Activated CD4-positive, alpha-beta T cell treated with anti-CD3 and anti-CD28 coated beads for 36 hours (primary cell): Measurements from ENCODE around the gene EPN2. TPM values are rescaled to one million over a fixed set of nuclear protein-coding genes. Genes with fewer than 3 reads are reported as not detected.
"Not testable (repeated sequence)": the region's sequence is repeated elsewhere in the genome, so short reads cannot be mapped to it uniquely, and the experiment has no call there.

Experiments
- ATAC-seq: fragments of 200-7000 bp; cut with Tn5 transposase; one replicate; pipeline ENCODE4 v1.10.0; 2021; ENCODE audit warnings: mild to moderate bottlenecking, moderate library complexity
- CTCF ChIA-PET: fragments of 350-600 bp; sonication (Branson Sonifier 250); formaldehyde crosslinking; loops from one replicate; lab custom pipeline; 2021; ENCODE audit warnings: antibody characterized with exemption; lab: Charles Lee
- POLR2A ChIA-PET: fragments of 350-600 bp; sonication (Branson Sonifier 250); formaldehyde crosslinking; loops from one replicate; lab custom pipeline; 2021; ENCODE audit warnings: antibody characterized with exemption, inconsistent platforms; lab: Charles Lee
- DNase-seq: peaks from one replicate; pipeline ENCODE4 v3.0.0-alpha.2; 2020
- H3K27ac Mint-ChIP-seq: one replicate; pipeline ENCODE4 v1.8.0; 2021; ENCODE audit warnings: mixed read lengths
- H3K27me3 Mint-ChIP-seq: one replicate; pipeline ENCODE4 v1.8.0; 2021; ENCODE audit warnings: mixed read lengths
- H3K36me3 Mint-ChIP-seq: one replicate; pipeline ENCODE4 v1.8.0; 2021; ENCODE audit warnings: low read depth, mixed read lengths
- H3K4me1 Mint-ChIP-seq: one replicate; pipeline ENCODE4 v1.8.0; 2021; ENCODE audit warnings: mixed read lengths
- H3K4me3 Mint-ChIP-seq: one replicate; pipeline ENCODE4 v1.8.0; 2021; ENCODE audit warnings: mild to moderate bottlenecking, moderate library complexity, mixed read lengths
- H3K9me3 Mint-ChIP-seq: one replicate; pipeline ENCODE4 v1.8.0; 2021; ENCODE audit warnings: low read depth, mixed read lengths
- intact Hi-C, 2 experiments: fragments of 100-400 bp; cut with DNase I in 1 of 2; cut with micrococcal nuclease in 1 of 2; formaldehyde crosslinking; loops; one replicate each; pipeline versions ENCODE4 v1.14.2 to v1.15.1; 2022 to 2024; cut with DNase I, micrococcal nuclease
- total RNA-seq, 2 experiments: library from RNA; stranded (reverse); gene quantifications; one replicate each; pipeline ENCODE4 v1.2.3, GENCODE V29; 2021

EPN2 gene
- total RNA-seq, 2 experiments from 2014 or later = 6.8 to 8.2 TPM

GRCh38 chr17:19270704-19271611 is 33.8 kb downstream of the EPN2 start:
- H3K9me3 Mint-ChIP-seq = no peaks in the 10 kb centered on the region
- ATAC-seq (peak; percentile 34), DNase-seq (no peak)
- H3K27me3 Mint-ChIP-seq = peaks cover 8% of the 10 kb centered on the region
- no peaks in the 10 kb centered on the region for H3K36me3 Mint-ChIP-seq
- no peak overlapping the region for H3K4me3 Mint-ChIP-seq
- ChIA-PET CTCF (no interaction called here), POLR2A (no interaction called here)
- peaks cover 6% of the 10 kb centered on the region for H3K4me1 Mint-ChIP-seq
- H3K27ac Mint-ChIP-seq = no peak overlapping the region
- intact Hi-C loops = no loop called here

GRCh38 chr17:19271780-19272357 is 34.7 kb downstream of the EPN2 start:
- H3K36me3 Mint-ChIP-seq = no peaks in the 10 kb centered on the region
- H3K4me1 Mint-ChIP-seq = peaks cover 6% of the 10 kb centered on the region
- no peaks in the 10 kb centered on the region for H3K9me3 Mint-ChIP-seq
- intact Hi-C loops = no loop called here
- ChIA-PET CTCF (interaction anchor here (1.1 kb wide), 1 partner anchor 60 kb away, joined by 4 read pairs; no protein-coding TSS in a partner anchor), POLR2A (no interaction called here)
- H3K27ac Mint-ChIP-seq = no peak overlapping the region
- no peak overlapping the region for H3K4me3 Mint-ChIP-seq
- H3K27me3 Mint-ChIP-seq = peaks cover 6% of the 10 kb centered on the region
- ATAC-seq (no peak), DNase-seq (no peak)

GRCh38 chr17:19273731-19274130 is 36.6 kb downstream of the EPN2 start:
- H3K4me1 Mint-ChIP-seq = peaks cover 6% of the 10 kb centered on the region
- H3K27me3 Mint-ChIP-seq = peaks cover 6% of the 10 kb centered on the region
- DNase-seq (no peak), ATAC-seq (no peak)
- H3K4me3 Mint-ChIP-seq = no peak overlapping the region
- no peaks in the 10 kb centered on the region for H3K9me3 Mint-ChIP-seq
- H3K27ac Mint-ChIP-seq = no peak overlapping the region
- intact Hi-C loops = no loop called here
- CTCF ChIA-PET = no interaction called here
- no peaks in the 10 kb centered on the region for H3K36me3 Mint-ChIP-seq
- POLR2A ChIA-PET = no interaction called here

GRCh38 chr17:19274893-19275292 is 37.7 kb downstream of the EPN2 start:
- H3K27me3 Mint-ChIP-seq = peaks cover 4% of the 10 kb centered on the region
- H3K27ac Mint-ChIP-seq = no peak overlapping the region

GRCh38 chr17:19275457-19276127 is 38.4 kb downstream of the EPN2 start:
- Mint-ChIP-seq H3K9me3 (no peaks in the 10 kb centered on the region), H3K36me3 (no peaks in the 10 kb centered on the region), H3K4me1 (peaks cover 6% of the 10 kb centered on the region), H3K27ac (no peak overlapping the region), H3K27me3 (peaks cover 4% of the 10 kb centered on the region), H3K4me3 (no peak overlapping the region)
- ATAC-seq (peak; percentile 82), DNase-seq (peak; percentile 17)
- intact Hi-C loops = loop anchor here in 1 of 2 experiments (1.0 kb wide), 1 partner anchor 12 kb away; no protein-coding TSS in a partner anchor
- POLR2A ChIA-PET = no interaction called here
- CTCF ChIA-PET = interaction anchor here (0.6 kb wide), 1 partner anchor 92 kb away, joined by 3 read pairs; no protein-coding TSS in a partner anchor

More at GRCh38 chr17:19274893-19275292, 37.7 kb downstream of the EPN2 start:
- DNase-seq (no peak), ATAC-seq (no peak)
- intact Hi-C loops = loop anchor here in 1 of 2 experiments (1.0 kb wide), 1 partner anchor 12 kb away; no protein-coding TSS in a partner anchor
- CTCF ChIA-PET = no interaction called here
- peaks cover 6% of the 10 kb centered on the region for H3K4me1 Mint-ChIP-seq
- H3K36me3 Mint-ChIP-seq = no peaks in the 10 kb centered on the region
- no peaks in the 10 kb centered on the region for H3K9me3 Mint-ChIP-seq
- POLR2A ChIA-PET = no interaction called here
- H3K4me3 Mint-ChIP-seq = no peak overlapping the region

- H3K27me3 Mint-ChIP-seq, H3K27ac Mint-ChIP-seq, intact Hi-C loops, H3K4me3 Mint-ChIP-seq, H3K4me1 Mint-ChIP-seq, POLR2A ChIA-PET, ATAC-seq, H3K36me3 Mint-ChIP-seq, H3K9me3 Mint-ChIP-seq, DNase-seq: not testable (repeated sequence)
- CTCF ChIA-PET = interaction anchor here (0.7 kb wide), 1 partner anchor 60 kb away, joined by 3 read pairs; no protein-coding TSS in a partner anchor
These were observed 41.1 kb downstream of the EPN2 start for GRCh38 chr17:19278284-19278683.

- H3K4me1 Mint-ChIP-seq = peaks cover 4% of the 10 kb centered on the region
- no peak overlapping the region for H3K27ac Mint-ChIP-seq
- ChIA-PET CTCF (interaction anchor here (0.6 to 0.7 kb wide), 2 partner anchors 60 to 281 kb away, joined by 3 read pairs; no protein-coding TSS in a partner anchor), POLR2A (no interaction called here)
- ATAC-seq (no peak), DNase-seq (no peak)
- H3K9me3 Mint-ChIP-seq = no peaks in the 10 kb centered on the region
- H3K27me3 Mint-ChIP-seq = peaks cover 3% of the 10 kb centered on the region
- H3K4me3 Mint-ChIP-seq = no peak overlapping the region
- peaks cover 3% of the 10 kb centered on the region for H3K36me3 Mint-ChIP-seq
- intact Hi-C loops = no loop called here
These were observed 41.6 kb downstream of the EPN2 start for GRCh38 chr17:19278729-19279128.

- H3K27ac Mint-ChIP-seq = no peak overlapping the region
- POLR2A ChIA-PET = no interaction called here
- H3K27me3 Mint-ChIP-seq = peaks cover 3% of the 10 kb centered on the region
- no peak overlapping the region for H3K4me3 Mint-ChIP-seq
- H3K9me3 Mint-ChIP-seq = no peaks in the 10 kb centered on the region
- intact Hi-C loops = no loop called here
- no peak for DNase-seq
- peaks cover 15% of the 10 kb centered on the region for H3K4me1 Mint-ChIP-seq
- no peak for ATAC-seq
- CTCF ChIA-PET = no interaction called here
- peaks cover 3% of the 10 kb centered on the region for H3K36me3 Mint-ChIP-seq
These were observed 44.0 kb downstream of the EPN2 start for GRCh38 chr17:19281161-19281560.

- Mint-ChIP-seq H3K36me3 (peaks cover 3% of the 10 kb centered on the region), H3K9me3 (no peaks in the 10 kb centered on the region), H3K4me1 (peaks cover 15% of the 10 kb centered on the region), H3K4me3 (no peak overlapping the region), H3K27me3 (peaks cover 10% of the 10 kb centered on the region), H3K27ac (peak overlapping the region; percentile 16)
- intact Hi-C loops = loop anchor here in 1 of 2 experiments (1.0 kb wide), 1 partner anchor 21 kb away; no protein-coding TSS in a partner anchor
- POLR2A ChIA-PET = no interaction called here
- peak; percentile 33 for DNase-seq
- CTCF ChIA-PET = interaction anchor here (1.1 kb wide), 1 partner anchor 93 kb away, joined by 4 read pairs; no protein-coding TSS in a partner anchor
- ATAC-seq = peak; percentile 93
These were observed 47.1 kb downstream of the EPN2 start for GRCh38 chr17:19284005-19284959.

- H3K27ac Mint-ChIP-seq = no peak overlapping the region
- ChIA-PET POLR2A (no interaction called here), CTCF (interaction anchor here (1.1 kb wide), 1 partner anchor 92 kb away, joined by 4 read pairs; no protein-coding TSS in a partner anchor)
- H3K36me3 Mint-ChIP-seq = peaks cover 3% of the 10 kb centered on the region
- H3K27me3 Mint-ChIP-seq = peaks cover 12% of the 10 kb centered on the region
- peaks cover 15% of the 10 kb centered on the region for H3K4me1 Mint-ChIP-seq
- no peak overlapping the region for H3K4me3 Mint-ChIP-seq
- DNase-seq (no peak), ATAC-seq (no peak)
- H3K9me3 Mint-ChIP-seq = no peaks in the 10 kb centered on the region
- intact Hi-C loops = no loop called here
These were observed 48.2 kb downstream of the EPN2 start for GRCh38 chr17:19285213-19285900.
